Kidney (tissue), 14 donors: ENCODE results near the gene KIF9. TPM values are rescaled to one million over a fixed set of nuclear protein-coding genes. Genes with fewer than 3 reads are reported as not detected.
A peak's percentile ranks its signal among the peaks of the same experiment; 100 is the strongest.

Experiments
- DNase-seq, 5 donors: peaks; one replicate each; pipeline ENCODE4 v3.0.0-alpha.2; 2013 to 2020
- FAIRE-seq: peaks from 2 replicates; lab custom pipeline; 2012; peaks lifted over from hg19 to GRCh38; lab: Jason Lieb, UNC
- H3K27ac ChIP-seq, 2 donors: one replicate each; pipeline ENCODE4 v1.7.0; 2013; ENCODE audit warnings: low read depth in 2 of 2, low read length in 2 of 2, inconsistent platforms in 1 of 2
- H3K27me3 ChIP-seq: one replicate; pipeline ENCODE4 v1.7.1; 2013; ENCODE audit warnings: low read length, inconsistent platforms; ENCODE audit not compliant: control insufficient read depth, insufficient read depth
- H3K36me3 ChIP-seq, 3 donors: one replicate each; pipeline versions ENCODE4 v1.7.0 to v1.7.1; 2013; ENCODE audit warnings: low read length in 3 of 3, control low read depth in 1 of 3, inconsistent platforms in 1 of 3; ENCODE audit not compliant: insufficient read depth in 3 of 3, control insufficient read depth in 2 of 3
- H3K4me1 ChIP-seq, 3 donors: one replicate each; pipeline versions ENCODE4 v1.7.0 to v1.7.1; 2013; ENCODE audit warnings: low read length in 3 of 3, inconsistent platforms in 1 of 3, low read depth in 1 of 3; ENCODE audit not compliant: control insufficient read depth in 2 of 3, insufficient read depth in 2 of 3
- H3K4me3 ChIP-seq, 3 donors: one replicate each; pipeline versions ENCODE4 v1.7.0 to v1.8.1; 2013; ENCODE audit warnings: low read length in 3 of 3, control low read depth in 1 of 3, inconsistent platforms in 1 of 3
- H3K9ac ChIP-seq, 3 donors: one replicate each; pipeline versions ENCODE4 v1.7.0 to v1.7.1; 2013; ENCODE audit warnings: low read length in 3 of 3, control low read depth in 1 of 3, inconsistent platforms in 1 of 3
- H3K9me3 ChIP-seq, 3 donors: one replicate each; pipeline versions ENCODE4 v1.7.0 to v1.7.1; 2013; ENCODE audit warnings: low read length in 3 of 3, control low read depth in 1 of 3, inconsistent platforms in 1 of 3; ENCODE audit not compliant: control insufficient read depth in 2 of 3, insufficient read depth in 1 of 3
- intact Hi-C: fragments of 100-400 bp; cut with DNase I; formaldehyde crosslinking; loops from one replicate; pipeline ENCODE4 v1.11.1; 2022
- polyA plus RNA-seq: library from polyadenylated mRNA; stranded (reverse); fragments of 350-450 nt; fragmentation: Illumina TruSeq; extraction: RNeasy Lipid Tissue Mini Kit (QIAGEN cat#74804); gene quantifications from one replicate; pipeline ENCODE4 v1.2.3, GENCODE V29; 2014; ENCODE audit warnings: low read depth, low replicate concordance; ENCODE audit not compliant: insufficient read depth
- total RNA-seq: library from RNA; stranded (reverse); fragmentation: NEBNext Ultra II Directional; extraction: Animal tissue kit (Norgen Biotek cat#: 25700); gene quantifications from one replicate; pipeline ENCODE4 v1.2.1, GENCODE V29; 2021
- TF ChIP-seq, protein P1 (sequence below): IDR thresholded peaks from 3 replicates; pipeline ENCODE4 v1.5.1; 2012; ENCODE audit warnings: mild to moderate bottlenecking, moderate library complexity, borderline replicate concordance; ENCODE audit not compliant: insufficient read depth; ENCODE audit errors: extremely low read depth
- donor health status: control.
- donor health status: control.
- donor health status: control.
- donor health status: control.
- donor health status: control.
- donor health status: DM: yes; HTN: yes; CAD: no.
- donor health status: Normal renal cell carcinoma (clear cell type).

Gene KIF9
- total and polyA plus RNA-seq, 2 donors from 2014 or later: 16.9 to 32.9 TPM

DNA sequence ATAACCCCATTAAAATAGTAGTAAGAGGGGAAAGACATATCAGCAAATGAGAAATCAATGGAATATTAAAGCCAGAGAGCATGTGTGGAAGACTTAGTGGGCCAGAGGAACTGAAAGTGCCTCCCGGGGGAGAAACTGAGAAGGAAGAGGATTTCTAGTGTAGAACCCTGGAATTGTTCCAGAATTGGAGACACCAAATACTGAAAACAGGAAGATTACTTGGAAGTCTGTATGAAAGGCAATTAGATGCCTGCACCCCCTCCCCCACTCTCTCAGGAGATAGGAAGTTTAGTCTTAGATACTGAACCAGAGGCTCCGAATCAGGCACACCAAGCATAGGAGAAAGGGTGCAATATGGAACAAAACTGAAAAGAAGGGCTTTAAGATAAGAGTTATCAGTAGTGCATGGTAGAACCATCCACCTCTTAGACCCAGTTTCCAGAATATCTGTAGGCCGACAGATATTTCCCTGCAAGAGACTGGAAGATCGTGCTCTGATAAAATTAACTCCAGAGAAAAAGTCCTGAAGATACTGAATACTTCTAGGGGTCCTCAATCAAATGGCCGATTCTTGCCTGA, 32.6 kb upstream of the KIF9 start:
- DNase-seq: peak in 1 of 5 donors; percentile 25
- Histone ChIP-seq H3K27ac (no peak overlapping the region), H3K36me3 (peaks cover 0 to 7% (median 2%) of the 10 kb centered on the region in 3 donors), H3K27me3 (no peaks in the 10 kb centered on the region), H3K9me3 (no peaks in the 10 kb centered on the region), H3K4me3 (no peak overlapping the region), H3K9ac (no peak overlapping the region), H3K4me1 (no peaks in the 10 kb centered on the region)
- TF ChIP-seq, protein P1, sequence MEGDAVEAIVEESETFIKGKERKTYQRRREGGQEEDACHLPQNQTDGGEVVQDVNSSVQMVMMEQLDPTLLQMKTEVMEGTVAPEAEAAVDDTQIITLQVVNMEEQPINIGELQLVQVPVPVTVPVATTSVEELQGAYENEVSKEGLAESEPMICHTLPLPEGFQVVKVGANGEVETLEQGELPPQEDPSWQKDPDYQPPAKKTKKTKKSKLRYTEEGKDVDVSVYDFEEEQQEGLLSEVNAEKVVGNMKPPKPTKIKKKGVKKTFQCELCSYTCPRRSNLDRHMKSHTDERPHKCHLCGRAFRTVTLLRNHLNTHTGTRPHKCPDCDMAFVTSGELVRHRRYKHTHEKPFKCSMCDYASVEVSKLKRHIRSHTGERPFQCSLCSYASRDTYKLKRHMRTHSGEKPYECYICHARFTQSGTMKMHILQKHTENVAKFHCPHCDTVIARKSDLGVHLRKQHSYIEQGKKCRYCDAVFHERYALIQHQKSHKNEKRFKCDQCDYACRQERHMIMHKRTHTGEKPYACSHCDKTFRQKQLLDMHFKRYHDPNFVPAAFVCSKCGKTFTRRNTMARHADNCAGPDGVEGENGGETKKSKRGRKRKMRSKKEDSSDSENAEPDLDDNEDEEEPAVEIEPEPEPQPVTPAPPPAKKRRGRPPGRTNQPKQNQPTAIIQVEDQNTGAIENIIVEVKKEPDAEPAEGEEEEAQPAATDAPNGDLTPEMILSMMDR: no peak
- no peak for FAIRE-seq
- intact Hi-C loops: no loop called here

DNA sequence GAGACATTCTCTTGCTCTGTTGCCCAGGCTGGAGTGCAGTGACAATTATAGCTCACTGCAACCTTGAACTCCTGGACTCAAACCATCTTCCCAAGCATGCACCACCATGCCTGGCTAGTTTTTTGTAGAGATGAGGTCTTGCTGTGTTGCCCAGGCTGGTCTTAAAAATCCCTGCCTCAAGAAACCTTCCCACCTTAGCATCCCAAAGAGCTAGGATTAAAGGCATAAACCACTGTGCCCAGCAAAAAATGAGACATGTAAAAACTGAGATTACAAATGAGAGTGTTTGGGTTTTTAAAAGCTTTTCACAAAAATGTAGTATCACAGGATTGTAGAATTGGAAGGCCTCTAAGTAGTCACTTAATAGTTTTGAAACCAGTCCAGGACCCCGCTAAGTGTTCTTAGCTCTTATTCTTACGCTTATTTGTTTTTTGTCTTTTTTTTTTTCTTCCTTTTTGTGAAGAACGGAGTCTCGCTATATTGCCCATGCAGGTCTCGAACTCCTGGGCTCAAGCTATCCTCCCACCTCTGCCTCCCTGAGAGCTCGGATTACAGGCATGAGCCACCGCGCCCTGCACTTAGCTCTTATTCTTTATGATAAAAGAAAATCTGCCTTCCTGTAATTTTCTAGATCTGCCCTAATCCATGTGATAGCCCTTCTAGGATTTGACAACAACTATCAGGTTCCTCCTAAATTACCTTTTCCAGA, 31.6 kb upstream of the KIF9 start:
- no peak for FAIRE-seq

DNA sequence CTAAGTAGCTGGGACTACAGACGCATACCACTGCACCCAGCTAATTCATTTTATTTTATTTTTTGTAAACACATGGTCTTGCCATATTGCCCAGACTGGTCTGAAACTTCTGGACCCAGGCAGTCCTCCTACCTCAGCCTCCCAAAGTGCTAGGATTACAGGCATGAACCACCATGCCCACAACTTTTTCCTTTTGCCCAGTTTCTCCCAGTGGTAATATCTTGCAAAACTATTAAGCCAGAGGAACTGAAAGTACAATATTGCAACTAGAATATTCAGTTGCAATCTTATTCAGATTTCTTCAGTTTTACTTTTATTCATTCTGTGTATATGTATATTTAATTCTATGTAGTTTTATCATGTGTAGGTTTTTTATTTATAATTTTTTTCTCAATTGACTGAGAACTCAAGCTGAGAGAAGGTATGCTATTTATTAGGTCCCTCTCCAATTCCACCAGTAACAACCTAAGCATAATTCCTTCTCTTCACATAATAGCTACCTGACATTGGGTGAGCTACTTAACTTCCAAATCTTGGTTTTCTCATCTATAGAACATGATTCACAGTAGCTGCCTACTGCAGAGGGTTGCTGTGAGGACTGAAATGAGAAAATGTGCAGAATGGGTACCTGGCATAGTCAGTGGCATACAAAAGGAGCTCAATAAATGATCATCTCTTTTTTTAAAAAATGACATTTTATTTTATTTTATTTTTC, 30.9 kb upstream of the KIF9 start:
- DNase-seq (no peak), FAIRE-seq (no peak)
- Histone ChIP-seq H3K27ac (no peak overlapping the region), H3K27me3 (no peaks in the 10 kb centered on the region), H3K4me1 (no peaks in the 10 kb centered on the region), H3K4me3 (no peak overlapping the region), H3K9ac (no peak overlapping the region), H3K9me3 (no peaks in the 10 kb centered on the region), H3K36me3 (peaks cover 0 to 2% (median 0%) of the 10 kb centered on the region in 3 donors)
- TF ChIP-seq, protein P1: no peak
- intact Hi-C loops: no loop called here

More for the DNA sequence above, 31.6 kb upstream of the KIF9 start:
- Histone ChIP-seq H3K4me3 (no peak overlapping the region), H3K9ac (no peak overlapping the region), H3K27ac (no peak overlapping the region), H3K36me3 (peaks cover 0 to 2% (median 0%) of the 10 kb centered on the region in 3 donors), H3K4me1 (no peaks in the 10 kb centered on the region), H3K9me3 (no peaks in the 10 kb centered on the region), H3K27me3 (no peaks in the 10 kb centered on the region)
- intact Hi-C loops: no loop called here
- TF ChIP-seq, protein P1: no peak
- no peak for DNase-seq
